Measurements from ENCODE around the gene PLPP3.

PLPP3 gene

DNA sequence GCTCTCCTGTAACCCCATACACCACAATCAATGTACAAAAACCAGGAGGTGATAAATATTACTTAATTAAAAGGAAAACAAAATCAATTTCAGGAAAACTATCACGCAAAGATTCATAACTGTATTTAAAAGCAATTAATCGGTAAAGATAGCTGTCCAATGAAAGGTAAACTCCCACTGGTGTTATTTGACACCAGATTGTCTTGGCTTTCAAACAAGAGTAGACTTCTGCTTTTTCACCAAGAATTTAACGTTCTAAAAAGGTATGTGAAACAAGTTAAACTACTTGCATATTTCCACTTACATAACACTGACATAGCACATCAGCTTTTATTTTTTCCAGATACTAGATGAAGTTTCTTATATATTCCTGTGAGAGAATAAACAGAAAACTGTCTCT lies 3.5 kb downstream of the PLPP3 start:
- no peak for DNase-seq

DNA sequence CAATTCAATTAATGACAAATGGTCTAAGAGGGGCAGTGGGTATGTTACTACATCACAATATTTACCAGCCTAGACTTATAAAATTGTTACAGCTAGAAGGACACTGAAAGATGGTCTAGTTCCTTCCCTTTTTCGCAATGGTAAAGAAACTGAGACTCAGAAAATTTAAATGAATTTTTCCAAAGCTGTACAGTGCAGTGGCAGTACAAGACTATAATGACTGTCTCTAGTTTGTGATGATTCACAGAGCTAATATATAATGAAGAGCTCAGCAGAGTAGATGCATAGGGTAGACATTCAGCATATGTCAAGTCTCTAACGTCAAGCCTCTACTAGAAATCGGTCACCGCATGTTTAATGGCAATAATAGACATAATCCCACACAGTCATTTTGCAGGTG lies 4.6 kb downstream of the PLPP3 start:
- DNase-seq = no peak

DNA sequence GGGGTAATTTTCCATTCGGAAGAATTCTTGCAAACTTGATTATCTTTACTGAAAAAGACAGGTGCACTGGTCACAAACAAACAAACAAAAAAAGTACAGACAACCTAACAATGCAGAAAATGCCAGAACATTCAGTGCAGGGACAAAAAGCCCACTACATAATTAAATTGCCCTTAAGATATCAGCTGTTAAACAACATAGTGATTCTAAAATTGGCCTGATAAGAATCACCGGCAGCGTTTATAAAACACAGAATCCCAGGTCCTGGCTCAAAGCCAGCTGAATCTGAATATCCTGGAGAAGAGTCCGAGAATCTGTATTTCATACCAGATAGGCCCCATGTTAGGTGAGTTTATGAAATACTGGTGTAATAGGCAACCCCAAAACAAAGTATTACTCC lies 6.1 kb downstream of the PLPP3 start:
- DNase-seq = no peak

- DNase-seq = no peak
These were observed 6.9 kb downstream of the PLPP3 start for GRCh38 chr1:56572334-56573050.

- no peak for DNase-seq
These were observed 7.9 kb downstream of the PLPP3 start for GRCh38 chr1:56571448-56571847.

GRCh38 chr1:56570924-56571372 lies 8.4 kb downstream of the PLPP3 start:
- DNase-seq = no peak

GRCh38 chr1:56569661-56570060 lies 9.7 kb downstream of the PLPP3 start:
- no peak for DNase-seq

- DNase-seq = no peak
These were observed 12.4 kb downstream of the PLPP3 start for GRCh38 chr1:56566994-56567393.

DNA sequence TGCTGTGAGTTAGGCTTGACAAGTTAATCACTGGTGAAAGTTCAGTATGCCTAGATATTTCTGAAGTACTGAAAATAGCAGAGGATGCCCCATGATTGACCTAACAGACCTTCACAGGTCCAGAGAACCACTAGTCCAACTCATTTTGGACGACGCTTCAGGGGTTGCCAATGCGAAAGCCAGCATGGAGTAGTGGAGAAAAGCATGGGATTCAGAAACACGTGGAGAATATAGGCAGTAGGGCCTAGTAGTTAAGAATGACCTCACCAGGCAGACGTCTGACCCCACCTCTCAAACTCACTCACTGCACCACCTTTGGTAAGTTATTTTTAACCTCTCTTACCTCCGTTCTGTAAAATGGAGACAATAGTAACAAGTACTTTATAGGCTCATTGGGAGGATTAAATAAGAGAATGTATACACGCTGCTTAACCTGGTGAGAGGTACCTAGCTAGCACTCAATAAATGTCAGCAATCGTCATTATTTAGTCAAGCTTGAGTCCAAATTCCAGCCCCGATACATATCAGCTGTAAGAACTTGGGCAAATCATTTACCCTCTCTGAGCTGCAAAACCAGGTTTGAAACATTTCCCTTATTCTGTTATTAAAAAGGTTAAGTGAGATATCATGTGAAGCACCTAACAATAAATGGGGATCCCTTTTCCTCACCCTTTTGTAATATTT lies 13.2 kb downstream of the PLPP3 start:
- no peak for DNase-seq

DNA sequence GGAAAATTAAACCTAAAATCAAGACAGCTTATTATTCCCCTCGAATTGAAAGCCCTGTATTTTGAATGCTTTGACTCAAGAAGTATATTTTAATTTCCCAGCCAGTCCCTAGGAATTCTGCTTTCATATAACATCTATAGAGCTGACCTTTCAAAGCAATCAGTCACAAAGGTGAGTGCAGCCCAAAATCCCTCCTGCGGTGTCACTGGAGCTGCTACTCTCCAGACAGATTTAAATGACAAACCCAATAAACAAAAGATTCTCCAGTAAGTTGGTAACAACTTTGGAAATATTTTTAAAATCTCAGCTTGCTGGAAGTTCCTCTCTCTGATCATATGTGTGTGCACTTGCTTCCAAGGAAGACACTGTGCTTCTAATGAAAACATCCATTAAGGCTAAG lies 14.7 kb downstream of the PLPP3 start:
- DNase-seq = no peak

- no peak for DNase-seq
These were observed 15.8 kb downstream of the PLPP3 start for GRCh38 chr1:56563568-56563967.

DNA sequence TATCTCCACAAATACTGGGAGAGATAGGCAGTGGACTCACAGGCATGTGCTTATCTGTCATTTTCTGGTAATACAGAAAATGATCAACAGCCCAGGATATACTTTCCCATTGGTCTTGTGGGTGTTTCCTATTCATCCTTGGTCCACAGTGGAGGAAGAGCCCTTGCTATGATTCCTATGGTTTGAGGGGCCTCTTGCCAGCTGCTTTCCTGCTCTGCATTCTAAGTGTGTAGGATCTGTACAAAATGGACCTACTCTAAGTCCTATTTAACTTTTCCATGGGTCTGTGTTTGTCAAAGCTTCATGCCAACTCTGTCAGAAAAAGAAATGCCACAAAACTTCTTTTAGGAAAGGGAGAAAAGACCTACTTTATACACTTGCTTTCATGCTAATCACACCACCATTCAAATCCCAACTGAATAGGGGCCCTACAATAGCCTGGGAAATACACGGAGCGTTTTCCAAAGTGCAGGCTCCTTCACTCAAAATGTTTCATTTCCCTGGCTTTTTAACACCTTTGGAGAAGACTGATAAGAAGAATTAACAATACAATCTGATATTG lies 16.4 kb downstream of the PLPP3 start:
- no peak for DNase-seq

GRCh38 chr1:56561227-56562019 lies 17.9 kb downstream of the PLPP3 start:
- DNase-seq = no peak

DNA sequence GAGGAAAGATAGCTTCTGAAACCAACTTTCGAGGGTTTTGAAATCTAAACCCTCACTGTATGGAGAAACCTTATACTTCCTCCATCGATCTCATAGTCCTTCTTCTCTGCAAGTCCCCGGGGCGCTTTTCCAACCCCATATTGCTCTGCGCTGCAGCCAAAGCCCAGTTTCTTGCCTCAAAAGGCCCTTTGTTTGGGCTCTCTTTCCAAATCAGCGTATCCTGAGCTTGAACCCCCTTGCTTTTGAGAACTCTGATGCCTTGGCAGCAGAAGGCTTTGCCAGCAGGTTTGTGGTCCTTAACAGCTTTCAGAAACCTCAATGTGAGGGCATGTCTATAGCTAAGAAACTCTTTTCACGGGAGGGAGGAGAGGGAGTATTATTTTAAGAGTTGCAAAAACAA lies 21.6 kb downstream of the PLPP3 start:
- DNase-seq = no peak

- DNase-seq = no peak
These were observed 23.9 kb downstream of the PLPP3 start for GRCh38 chr1:56555448-56555847.

GRCh38 chr1:56553046-56553445 lies 26.3 kb downstream of the PLPP3 start:
- DNase-seq = no peak

- DNase-seq = no peak
These were observed 27.0 kb downstream of the PLPP3 start for GRCh38 chr1:56552349-56552748.

- no peak for DNase-seq
These were observed 27.7 kb downstream of the PLPP3 start for GRCh38 chr1:56551691-56552090.

DNA sequence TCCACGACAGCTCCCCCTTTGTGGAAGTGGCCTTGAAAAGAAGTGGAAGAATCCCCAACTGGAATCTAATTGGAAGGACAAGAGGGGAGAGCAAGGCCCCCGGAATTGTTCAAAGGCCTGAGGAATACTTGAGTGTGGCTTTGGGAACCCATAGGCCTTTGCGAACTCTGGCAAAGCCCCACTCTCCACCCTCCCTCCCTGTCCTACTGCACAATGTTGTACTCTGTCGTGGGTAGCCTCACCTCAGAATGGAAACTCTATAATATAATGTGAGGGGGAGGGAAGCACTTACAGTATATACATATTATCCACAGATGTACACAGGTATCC lies 28.5 kb downstream of the PLPP3 start:
- DNase-seq = no peak

DNA sequence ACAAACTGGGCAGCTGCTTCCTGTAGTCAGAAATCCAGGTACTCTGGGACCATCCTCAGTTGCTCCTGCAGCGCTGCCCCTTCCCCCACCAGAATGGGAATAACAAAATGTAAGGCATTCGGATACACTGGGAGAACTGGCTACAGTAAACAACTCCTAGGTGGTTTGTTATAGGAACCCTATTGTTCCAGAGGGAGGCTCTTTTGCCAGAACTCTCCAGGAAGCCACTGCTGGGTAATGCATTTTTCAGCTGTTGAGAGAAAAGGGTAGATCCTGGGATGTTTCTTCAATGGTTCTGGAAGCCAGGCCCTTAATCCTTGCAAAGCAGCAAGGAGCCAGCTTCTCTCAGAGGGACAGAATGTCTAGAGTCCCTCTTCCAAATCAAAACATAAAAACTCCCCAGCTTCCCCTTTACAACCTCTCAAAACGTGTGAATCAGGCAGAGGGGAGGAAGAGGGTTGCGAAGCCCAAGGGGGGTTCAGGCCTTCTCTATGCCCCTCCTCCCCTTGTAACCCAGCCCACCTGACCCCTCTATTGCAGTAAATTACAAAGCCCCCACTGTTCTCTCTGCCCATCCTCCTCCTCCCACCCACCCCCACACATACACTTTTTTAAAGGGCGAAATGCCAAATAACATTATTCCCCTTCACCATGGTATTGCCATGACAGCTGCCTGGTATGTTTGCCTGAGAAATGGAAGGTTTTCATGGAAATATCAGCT lies 29.1 kb downstream of the PLPP3 start:
- DNase-seq = no peak

- no peak for DNase-seq
These were observed 30.8 kb downstream of the PLPP3 start for GRCh38 chr1:56548571-56548970.

GRCh38 chr1:56547977-56548376 lies 31.4 kb downstream of the PLPP3 start:
- no peak for DNase-seq

- DNase-seq = no peak
These were observed 31.9 kb downstream of the PLPP3 start for GRCh38 chr1:56547473-56547872.

Measured in stimulated activated CD4-positive, alpha-beta T cell treated with anti-CD3 and anti-CD28 coated beads, Interleukin-2, amount 100 ng/mL, for 24 hours (primary cell).